ENCODE measurements around the gene SEC23A.
"Not testable (repeated sequence)": the region's sequence is repeated elsewhere in the genome, so short reads cannot be mapped to it uniquely, and the experiment has no call there.

The SEC23A gene

DNA sequence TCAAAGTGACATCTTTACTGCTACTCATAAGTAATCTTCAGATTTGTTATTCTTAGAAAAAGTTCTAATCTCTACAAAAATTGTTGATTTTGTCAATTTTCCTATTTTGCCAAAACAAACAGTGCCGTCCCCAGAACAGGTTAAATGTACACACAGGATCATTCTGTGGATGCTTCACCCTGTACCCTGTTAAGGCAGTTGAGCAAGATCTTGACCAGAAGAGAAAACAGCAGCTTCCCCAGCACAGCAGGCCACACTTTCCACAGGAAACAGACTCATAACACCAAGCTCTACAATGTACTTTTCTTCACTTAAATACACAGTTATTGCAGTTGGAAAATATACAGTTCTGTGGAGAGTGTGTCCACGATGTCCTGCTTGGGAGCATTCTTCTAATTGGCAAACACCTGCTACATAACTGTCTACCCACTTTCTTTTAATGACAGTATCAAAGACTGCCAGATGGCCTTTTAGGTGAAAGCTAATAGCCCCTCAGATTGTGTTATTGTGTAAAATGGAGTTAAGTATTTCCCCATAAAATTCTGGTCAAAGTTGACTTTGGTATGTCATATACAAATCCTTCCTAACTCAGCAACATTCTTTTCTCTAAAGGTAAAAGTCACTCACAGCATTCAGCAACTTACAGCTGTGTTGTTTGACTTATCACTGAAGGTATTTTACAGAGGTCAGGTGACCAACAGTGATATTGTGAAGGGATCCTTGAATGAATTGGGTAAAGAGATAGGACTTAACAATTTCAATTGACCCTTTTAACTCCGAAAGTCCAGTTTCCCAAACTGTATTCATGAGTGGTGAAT, 77.0 kb downstream of the SEC23A start:
- no peaks in the 10 kb centered on the region for H3K4me1 Mint-ChIP-seq
- no peak overlapping the region for H3K27ac Mint-ChIP-seq
- no peaks in the 10 kb centered on the region for H3K27me3 Mint-ChIP-seq
- no peak for ATAC-seq
- no peak overlapping the region for H3K4me3 Mint-ChIP-seq
- no peaks in the 10 kb centered on the region for H3K9me3 Mint-ChIP-seq
- H3K36me3 Mint-ChIP-seq = peaks cover 35% of the 10 kb centered on the region

DNA sequence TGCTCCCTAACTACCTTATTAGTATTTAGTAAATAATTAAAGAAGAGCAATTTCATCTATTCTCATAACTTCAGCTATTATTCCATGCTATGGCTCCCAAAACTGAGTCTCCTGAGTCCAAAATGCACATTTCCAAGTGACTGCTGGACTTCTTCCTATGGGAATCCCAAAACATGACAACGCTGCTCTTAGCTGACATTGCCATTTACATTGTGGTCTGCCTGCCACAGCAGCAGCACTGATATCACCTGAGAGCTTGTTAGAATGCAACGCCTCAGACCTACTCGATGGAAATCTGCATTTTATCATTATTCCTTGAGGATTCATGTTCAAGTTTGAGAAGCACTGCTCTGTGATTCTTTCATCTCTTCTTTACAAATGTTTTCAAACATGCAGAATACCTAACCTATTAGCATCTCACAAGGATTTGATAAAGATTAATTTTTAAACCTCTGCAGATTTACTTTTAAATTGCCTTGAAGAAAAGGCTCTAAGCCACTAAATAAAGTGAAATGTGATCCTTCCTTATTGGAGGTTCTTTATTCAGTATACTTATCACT, 77.7 kb downstream of the SEC23A start:
- H3K27me3 Mint-ChIP-seq = no peaks in the 10 kb centered on the region
- H3K4me3 Mint-ChIP-seq = no peak overlapping the region
- H3K9me3 Mint-ChIP-seq = no peaks in the 10 kb centered on the region
- H3K27ac Mint-ChIP-seq = no peak overlapping the region
- no peaks in the 10 kb centered on the region for H3K4me1 Mint-ChIP-seq
- ATAC-seq = no peak
- H3K36me3 Mint-ChIP-seq = peaks cover 30% of the 10 kb centered on the region

DNA sequence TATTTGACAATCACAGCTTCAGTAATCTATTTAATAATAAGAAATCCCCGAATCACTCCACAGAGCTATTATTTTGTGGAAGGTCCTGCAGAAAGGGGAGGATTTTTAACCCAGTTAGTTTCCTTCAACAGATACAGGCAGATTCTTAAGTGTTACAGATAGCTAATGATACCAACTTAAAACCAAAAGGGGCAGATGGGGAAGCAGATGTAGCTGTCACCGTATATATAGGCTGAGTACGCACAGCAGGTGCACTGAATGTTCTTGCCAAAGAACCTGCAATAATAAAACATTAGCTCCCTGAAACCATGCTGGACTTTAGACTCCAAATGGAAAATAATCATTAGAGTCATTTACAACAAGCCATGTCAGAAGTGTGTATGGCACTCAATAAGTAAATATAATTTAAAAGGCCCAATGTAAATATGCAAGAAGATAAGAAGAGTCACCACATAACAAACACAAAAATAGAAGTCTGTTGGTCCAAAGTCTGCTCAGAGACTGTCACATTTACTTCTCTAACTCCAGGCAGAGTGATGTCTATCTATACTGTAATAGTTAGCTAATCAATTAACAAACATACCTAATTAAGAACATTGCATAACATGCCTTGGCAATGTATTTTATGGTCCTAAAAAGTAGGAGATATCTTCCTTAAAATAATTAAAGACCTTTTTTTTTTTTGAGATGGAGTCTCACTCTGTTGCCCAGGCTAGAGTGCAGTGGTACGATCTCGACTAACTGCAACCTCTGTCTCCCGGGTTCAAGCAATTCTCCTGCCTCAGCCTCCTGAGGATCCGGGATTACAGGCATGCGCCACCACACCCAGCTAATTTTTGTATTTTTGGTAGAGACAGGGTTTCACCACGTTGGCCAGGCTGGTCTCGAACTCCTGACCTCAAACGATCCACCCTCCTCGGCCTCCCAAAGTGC, 78.8 kb downstream of the SEC23A start:
- no peak for ATAC-seq
- H3K36me3 Mint-ChIP-seq = peaks cover 26% of the 10 kb centered on the region
- H3K4me1 Mint-ChIP-seq = no peaks in the 10 kb centered on the region
- no peak overlapping the region for H3K4me3 Mint-ChIP-seq
- no peak overlapping the region for H3K27ac Mint-ChIP-seq
- H3K9me3 Mint-ChIP-seq = no peaks in the 10 kb centered on the region
- H3K27me3 Mint-ChIP-seq = no peaks in the 10 kb centered on the region

DNA sequence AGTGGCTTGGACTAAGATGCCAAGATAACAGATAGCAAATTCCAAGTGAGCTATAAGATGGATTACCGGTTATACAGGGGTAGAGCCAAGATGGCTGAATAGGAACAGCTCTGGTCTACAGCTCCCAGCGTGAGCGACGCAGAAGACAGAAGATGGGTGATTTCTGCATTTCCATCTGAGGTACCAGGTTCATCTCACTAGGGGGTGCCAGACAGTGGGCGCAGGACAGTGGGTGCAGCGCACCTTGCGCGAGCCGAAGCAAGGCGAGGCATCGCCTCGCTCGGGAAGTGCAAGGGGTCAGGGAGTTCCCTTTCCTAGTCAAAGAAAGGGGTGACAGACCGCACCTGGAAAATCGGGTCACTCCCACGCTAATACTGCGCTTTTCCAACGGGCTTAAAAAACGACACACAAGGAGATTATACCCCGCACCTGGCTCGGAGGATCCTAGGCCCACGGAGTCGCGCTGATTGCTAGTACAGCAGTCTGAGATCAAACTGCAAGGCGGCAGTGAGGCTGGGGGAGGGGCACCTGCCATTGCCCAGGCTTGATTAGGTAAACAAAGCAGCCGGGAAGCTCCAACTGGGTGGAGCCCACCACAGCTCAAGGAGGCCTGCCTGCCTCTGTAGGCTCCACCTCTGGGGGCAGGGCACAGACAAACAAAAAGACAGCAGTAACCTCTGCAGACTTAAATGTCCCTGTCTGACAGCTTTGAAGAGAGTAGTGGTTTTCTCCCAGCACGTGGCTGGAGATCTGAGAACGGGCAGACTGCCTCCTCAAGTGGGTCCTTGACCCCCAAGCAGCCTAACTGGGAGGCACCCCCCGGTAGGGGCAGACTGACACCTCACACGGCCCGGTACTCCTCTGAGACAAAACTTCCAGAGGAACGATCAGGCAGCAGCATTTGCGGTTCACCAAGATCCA, 85.7 kb downstream of the SEC23A start:
- not testable (repeated sequence) for H3K27ac Mint-ChIP-seq, H3K4me1 Mint-ChIP-seq, H3K9me3 Mint-ChIP-seq, ATAC-seq, H3K27me3 Mint-ChIP-seq
- H3K36me3 Mint-ChIP-seq = peaks cover 15% of the 10 kb centered on the region
- H3K4me3 Mint-ChIP-seq = peak overlapping the region; percentile 32

DNA sequence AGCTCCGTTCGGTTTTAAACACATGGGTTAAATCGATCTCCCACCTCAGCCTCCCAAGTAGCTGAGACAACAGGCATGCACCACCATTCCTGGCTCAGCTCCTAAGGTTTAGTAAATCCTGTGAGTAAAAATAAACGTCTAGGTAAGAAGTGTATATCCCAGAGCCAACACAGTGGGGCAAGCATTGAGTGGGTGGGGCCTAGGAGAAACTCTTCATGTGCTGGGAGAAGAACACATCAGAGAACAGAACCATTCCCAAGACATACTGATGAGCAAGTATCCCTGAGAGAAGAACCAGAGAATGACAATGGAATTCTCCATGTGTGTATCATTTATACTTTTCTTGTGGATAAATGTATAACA, 86.3 kb downstream of the SEC23A start:
- no peaks in the 10 kb centered on the region for H3K9me3 Mint-ChIP-seq

DNA sequence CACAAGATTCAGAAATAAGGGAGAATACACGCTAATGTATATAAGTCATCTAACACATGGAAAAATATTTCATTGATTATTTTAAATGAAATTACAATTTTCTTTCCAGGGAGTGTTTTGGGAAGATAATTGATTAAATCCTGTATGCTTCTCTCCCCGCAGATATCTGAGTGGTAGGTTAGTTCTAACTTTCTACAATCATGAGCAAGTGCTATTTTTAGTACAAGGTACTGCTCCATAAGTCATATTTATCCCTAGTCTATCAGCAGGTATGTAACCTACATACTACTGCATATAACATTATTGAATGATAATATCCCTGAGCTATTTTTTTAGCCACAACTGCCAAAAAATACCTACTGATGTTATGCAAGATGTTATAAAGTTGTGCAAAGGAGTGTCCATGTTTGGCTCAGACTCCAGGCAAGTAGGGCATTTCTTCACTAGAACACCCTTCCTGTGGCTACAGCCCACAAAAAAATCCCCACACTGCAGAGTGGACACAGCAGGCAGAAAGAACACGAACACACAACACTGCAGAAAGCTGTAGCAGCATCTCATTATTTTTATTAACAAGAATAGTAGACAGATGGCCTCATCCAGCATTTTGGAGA, 87.0 kb downstream of the SEC23A start:
- Mint-ChIP-seq H3K4me3 (no peak overlapping the region), H3K9me3 (no peaks in the 10 kb centered on the region), H3K4me1 (no peaks in the 10 kb centered on the region), H3K27me3 (no peaks in the 10 kb centered on the region), H3K27ac (no peak overlapping the region), H3K36me3 (peaks cover 15% of the 10 kb centered on the region)
- no peak for ATAC-seq

More for the DNA sequence above, 86.3 kb downstream of the SEC23A start:
- no peaks in the 10 kb centered on the region for H3K27me3 Mint-ChIP-seq
- H3K4me1 Mint-ChIP-seq = no peaks in the 10 kb centered on the region
- H3K4me3 Mint-ChIP-seq = no peak overlapping the region
- no peak overlapping the region for H3K27ac Mint-ChIP-seq
- ATAC-seq = no peak
- peaks cover 15% of the 10 kb centered on the region for H3K36me3 Mint-ChIP-seq

DNA sequence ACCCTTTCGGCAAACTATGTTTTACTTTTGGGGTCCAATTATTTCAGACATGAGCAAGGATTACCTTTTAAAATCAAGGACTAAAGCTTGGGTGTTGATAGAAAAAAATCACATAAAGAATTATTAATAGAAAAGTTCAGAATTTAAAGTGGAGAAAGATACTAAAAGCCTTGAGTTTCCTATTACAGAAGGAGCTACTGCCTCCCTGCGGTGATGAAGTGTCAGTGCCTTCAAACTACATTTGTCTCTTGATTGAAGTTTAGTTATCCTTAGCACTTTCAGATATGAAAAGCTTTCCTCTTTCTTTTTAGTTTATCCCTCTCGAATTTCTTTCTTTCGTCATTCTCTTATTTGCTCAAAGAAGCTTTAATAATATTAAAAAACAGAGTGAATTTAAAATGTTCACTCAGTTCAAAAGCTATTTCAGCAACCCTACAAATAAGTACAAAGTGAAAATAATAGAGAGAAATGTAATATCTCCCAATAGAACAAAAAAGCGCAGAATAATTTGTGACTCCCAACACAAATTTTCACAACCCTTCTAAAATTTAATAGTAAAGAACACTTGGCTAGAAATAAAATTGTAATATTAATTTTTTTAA, 87.6 kb downstream of the SEC23A start:
- H3K4me3 Mint-ChIP-seq = no peak overlapping the region
- no peak overlapping the region for H3K27ac Mint-ChIP-seq
- H3K36me3 Mint-ChIP-seq = peaks cover 15% of the 10 kb centered on the region
- H3K9me3 Mint-ChIP-seq = no peaks in the 10 kb centered on the region
- H3K27me3 Mint-ChIP-seq = no peaks in the 10 kb centered on the region
- H3K4me1 Mint-ChIP-seq = no peaks in the 10 kb centered on the region
- ATAC-seq = no peak

DNA sequence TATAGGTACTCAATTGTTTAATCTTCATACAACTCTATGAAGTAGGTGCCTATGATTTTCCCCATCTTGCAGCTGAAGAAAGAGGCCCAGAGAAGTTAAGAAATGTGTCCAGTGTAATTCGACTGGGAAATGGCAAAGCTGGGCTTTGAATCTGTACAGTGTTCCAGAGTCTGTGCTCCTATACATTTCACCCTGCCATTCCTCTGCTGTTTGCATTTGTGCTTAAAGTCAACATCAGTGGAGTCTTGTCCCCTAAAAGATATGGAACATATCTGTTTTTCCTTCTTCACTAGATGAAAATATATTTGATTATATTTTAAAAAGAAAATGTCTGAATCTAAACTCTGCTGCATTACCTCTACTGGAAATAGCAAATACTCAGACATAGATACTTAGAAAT, 88.6 kb downstream of the SEC23A start:
- Mint-ChIP-seq H3K4me1 (no peaks in the 10 kb centered on the region), H3K27me3 (no peaks in the 10 kb centered on the region), H3K27ac (no peak overlapping the region), H3K9me3 (no peaks in the 10 kb centered on the region), H3K4me3 (no peak overlapping the region), H3K36me3 (peaks cover 5% of the 10 kb centered on the region)
- ATAC-seq = no peak

DNA sequence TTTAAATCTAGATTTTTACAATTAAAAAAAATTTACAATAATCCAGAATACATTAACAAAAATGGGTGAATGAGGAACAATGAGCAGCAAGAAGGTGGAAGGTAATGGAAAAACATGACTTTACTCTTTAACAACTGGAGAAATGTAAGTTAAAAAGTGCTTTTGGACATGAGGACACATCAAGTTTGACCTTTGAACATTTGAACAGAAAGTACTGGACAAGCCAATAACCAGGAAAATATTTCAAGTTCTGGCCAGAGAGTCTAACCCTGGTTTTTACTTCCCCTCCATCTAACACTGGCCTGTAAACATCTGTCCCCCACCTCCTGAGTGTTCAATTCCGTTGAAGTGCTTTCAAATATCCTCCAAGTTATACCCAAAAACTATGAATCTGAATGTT, 94.1 kb downstream of the SEC23A start:
- H3K27me3 Mint-ChIP-seq, H3K36me3 Mint-ChIP-seq, H3K27ac Mint-ChIP-seq, H3K4me1 Mint-ChIP-seq, ATAC-seq, H3K9me3 Mint-ChIP-seq, H3K4me3 Mint-ChIP-seq: not testable (repeated sequence)

DNA sequence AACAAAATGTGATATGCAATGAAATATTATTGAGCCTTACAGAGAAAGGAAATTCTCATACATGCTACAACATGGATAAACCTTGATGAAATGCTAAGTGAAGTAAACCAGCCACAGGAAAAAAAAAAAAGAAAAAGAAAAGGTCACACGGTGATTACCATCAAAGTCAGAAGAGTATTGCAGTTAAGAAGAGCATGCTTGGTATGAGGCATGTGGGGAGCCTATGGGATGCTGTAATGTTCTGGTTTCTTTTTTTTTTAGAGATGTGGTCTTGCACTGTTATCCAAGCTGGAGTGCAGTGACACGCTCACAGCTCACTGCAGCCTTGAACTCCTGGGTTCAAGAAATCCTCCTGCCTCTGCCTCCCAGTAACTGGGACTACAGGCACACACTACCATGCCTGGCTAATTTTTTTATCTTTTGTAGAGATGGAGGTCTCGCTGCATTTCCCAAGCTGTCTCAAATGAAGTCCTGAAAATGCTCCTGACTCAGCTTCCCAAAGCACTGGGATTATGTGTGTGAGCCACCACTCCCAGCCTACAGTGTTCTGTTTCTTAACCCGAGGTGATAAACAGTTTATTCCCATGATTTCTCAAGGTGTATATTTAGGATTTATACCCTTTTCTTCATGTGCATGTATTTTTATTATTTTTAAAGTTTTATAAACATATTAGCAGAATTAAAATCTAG, 96.2 kb downstream of the SEC23A start:
- Mint-ChIP-seq H3K4me3 (no peak overlapping the region), H3K9me3 (no peaks in the 10 kb centered on the region), H3K27ac (no peak overlapping the region), H3K27me3 (no peaks in the 10 kb centered on the region), H3K4me1 (no peaks in the 10 kb centered on the region), H3K36me3 (no peaks in the 10 kb centered on the region)
- no peak for ATAC-seq

DNA sequence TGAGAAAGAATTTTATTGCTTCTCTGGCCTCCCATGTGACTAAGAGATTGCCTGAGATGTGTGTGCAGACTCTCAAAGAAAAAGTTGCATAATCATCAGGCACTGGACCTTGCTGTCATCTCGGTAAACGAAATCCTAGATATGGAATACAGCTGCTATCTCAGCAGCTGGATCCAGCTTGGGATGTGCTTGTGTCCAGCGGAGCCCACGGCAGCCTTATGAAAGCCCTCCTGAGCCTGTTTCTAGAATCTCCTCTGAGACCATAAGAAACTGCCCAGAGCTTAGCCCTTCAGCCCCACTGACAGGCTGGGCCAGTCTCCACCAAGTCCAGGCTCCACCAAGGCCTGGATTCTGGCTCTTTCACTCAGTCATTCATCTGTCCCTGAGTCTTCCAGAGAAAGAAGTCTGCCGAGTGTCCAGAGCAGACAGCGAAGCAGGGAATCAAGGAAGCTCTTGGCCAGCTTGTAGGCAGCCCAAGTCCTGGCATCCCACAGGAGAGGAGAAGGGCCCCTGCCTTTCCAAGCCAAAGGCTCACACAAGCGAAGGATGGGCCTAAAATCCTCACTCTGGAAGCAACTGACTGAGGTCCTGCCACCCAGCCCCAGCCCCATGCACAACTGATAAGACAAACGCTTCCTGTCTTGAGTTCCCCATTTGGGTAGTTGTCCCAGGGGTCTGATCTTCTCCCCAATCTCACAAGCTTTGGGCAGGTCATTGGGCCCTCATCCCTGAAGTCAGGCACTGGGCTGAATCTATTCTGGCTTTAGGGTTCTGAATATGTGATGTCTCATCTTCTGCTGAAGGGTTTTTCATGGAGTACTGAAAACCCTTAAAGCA, 97.8 kb downstream of the SEC23A start:
- H3K27me3 Mint-ChIP-seq = no peaks in the 10 kb centered on the region
- H3K4me1 Mint-ChIP-seq = no peaks in the 10 kb centered on the region
- no peaks in the 10 kb centered on the region for H3K36me3 Mint-ChIP-seq
- no peak overlapping the region for H3K27ac Mint-ChIP-seq
- no peaks in the 10 kb centered on the region for H3K9me3 Mint-ChIP-seq
- ATAC-seq = no peak
- H3K4me3 Mint-ChIP-seq = no peak overlapping the region

DNA sequence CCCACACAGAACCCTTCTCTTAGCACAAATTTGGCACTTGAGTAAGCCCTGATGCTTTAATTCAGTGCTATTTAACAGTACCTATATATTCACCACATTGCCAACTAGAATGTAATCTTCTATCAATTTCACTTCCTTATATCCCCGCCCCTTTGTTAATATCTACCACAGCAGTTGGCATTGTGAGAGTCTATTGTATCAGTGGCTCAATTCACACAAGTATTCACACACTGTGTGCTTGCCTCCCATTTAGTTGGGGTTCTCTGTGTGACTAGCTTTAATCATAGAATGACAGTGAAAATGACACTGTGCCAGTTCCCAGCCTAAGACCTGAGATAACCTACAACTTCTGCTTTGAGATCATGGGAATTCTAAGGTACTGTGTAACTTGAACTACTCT, 103.1 kb downstream of the SEC23A start:
- no peak for ATAC-seq

DNA sequence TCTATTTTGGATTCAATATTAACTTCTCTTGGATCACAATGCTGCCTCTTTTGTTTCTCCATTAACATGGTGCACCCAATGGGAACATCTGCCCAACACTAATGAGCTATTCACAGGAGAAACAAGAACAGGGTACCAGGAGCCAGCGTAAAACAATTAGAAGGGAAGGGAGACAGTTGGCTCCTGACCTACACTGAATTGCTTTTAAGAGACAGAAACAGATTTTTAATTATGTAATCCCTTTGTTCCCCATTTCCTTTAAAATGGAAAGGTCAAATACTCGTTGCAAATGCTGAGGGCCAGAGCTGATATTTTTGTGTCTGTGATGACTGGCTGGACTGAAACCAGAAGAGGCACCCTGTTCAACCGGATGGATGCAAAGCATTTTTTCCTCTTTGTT, 108.3 kb downstream of the SEC23A start:
- H3K9me3 Mint-ChIP-seq = peaks cover 2% of the 10 kb centered on the region
- ATAC-seq = no peak
- no peak overlapping the region for H3K27ac Mint-ChIP-seq
- H3K36me3 Mint-ChIP-seq = no peaks in the 10 kb centered on the region
- H3K27me3 Mint-ChIP-seq = no peaks in the 10 kb centered on the region
- H3K4me3 Mint-ChIP-seq = no peak overlapping the region
- peaks cover 6% of the 10 kb centered on the region for H3K4me1 Mint-ChIP-seq

More for the DNA sequence above, 103.1 kb downstream of the SEC23A start:
- Mint-ChIP-seq H3K9me3 (no peaks in the 10 kb centered on the region), H3K4me1 (no peaks in the 10 kb centered on the region), H3K36me3 (no peaks in the 10 kb centered on the region), H3K27ac (no peak overlapping the region), H3K27me3 (no peaks in the 10 kb centered on the region), H3K4me3 (no peak overlapping the region)

Measured in stimulated activated memory B cell treated with anti-CD40 and anti-IgM and Interleukin-4, amounts not matched to agents 10 μg/mL and 1 μg/mL and 100 μg/mL, for 72 hours (primary cell).